Effector memory CD4-positive, alpha-beta T cell (primary cell): ENCODE measurements around the gene PPP1R12A.

ENCODE experiments used
- DNase-seq, 3 donors: peaks; one replicate each; pipeline ENCODE4 v3.0.0-alpha.2; 2020
- H3K27ac ChIP-seq: 2 replicates; pipeline ENCODE4 v1.7.0; 2013; ENCODE audit warnings: mild to moderate bottlenecking, low read length, moderate library complexity; ENCODE audit not compliant: insufficient read depth, poor library complexity, severe bottlenecking
- H3K27me3 ChIP-seq: replicated peaks from 2 replicates; pipeline ENCODE4 v1.7.0; 2013; ENCODE audit warnings: mild to moderate bottlenecking, low read length; ENCODE audit not compliant: insufficient read depth, control insufficient read depth, poor library complexity, severe bottlenecking
- H3K36me3 ChIP-seq: 2 replicates; pipeline ENCODE4 v1.7.0; 2013; ENCODE audit warnings: mild to moderate bottlenecking, low read length, moderate library complexity; ENCODE audit not compliant: control insufficient read depth, insufficient read depth
- H3K4me1 ChIP-seq: 2 replicates; pipeline ENCODE4 v1.7.0; 2013; ENCODE audit warnings: low read length, mild to moderate bottlenecking; ENCODE audit not compliant: control insufficient read depth, insufficient read depth, poor library complexity, severe bottlenecking
- H3K4me3 ChIP-seq: 2 replicates; pipeline ENCODE4 v1.7.0; 2013; ENCODE audit warnings: low read length, low read depth, mild to moderate bottlenecking; ENCODE audit not compliant: insufficient read depth, poor library complexity, severe bottlenecking
- H3K9me3 ChIP-seq: 2 replicates; pipeline ENCODE4 v1.7.0; 2013; ENCODE audit warnings: mild to moderate bottlenecking, low read length, moderate library complexity; ENCODE audit not compliant: control insufficient read depth

PPP1R12A gene

GRCh38 chr12:79938843-79939242 lies 3.9 kb upstream of the PPP1R12A start:
- no peak overlapping the region for H3K27ac ChIP-seq
- no peaks in the 10 kb centered on the region for H3K9me3 ChIP-seq
- no peak overlapping the region for H3K4me3 ChIP-seq
- no peaks in the 10 kb centered on the region for H3K4me1 ChIP-seq
- no peaks in the 10 kb centered on the region for H3K36me3 ChIP-seq
- H3K27me3 ChIP-seq = no peaks in the 10 kb centered on the region
- no peak for DNase-seq

GRCh38 chr12:79936670-79937069 lies 1.8 kb upstream of the PPP1R12A start:
- no peak overlapping the region for H3K27ac ChIP-seq
- no peaks in the 10 kb centered on the region for H3K36me3 ChIP-seq
- H3K4me1 ChIP-seq = peaks cover 5% of the 10 kb centered on the region
- H3K4me3 ChIP-seq = no peak overlapping the region
- no peaks in the 10 kb centered on the region for H3K9me3 ChIP-seq
- no peak for DNase-seq
- no peaks in the 10 kb centered on the region for H3K27me3 ChIP-seq

GRCh38 chr12:79935624-79936345 lies 888 bp upstream of the PPP1R12A start:
- Histone ChIP-seq H3K27ac (peak overlapping the region; percentile 92), H3K4me1 (peaks cover 8% of the 10 kb centered on the region), H3K4me3 (peak overlapping the region; percentile 96), H3K27me3 (no peaks in the 10 kb centered on the region), H3K36me3 (no peaks in the 10 kb centered on the region), H3K9me3 (no peaks in the 10 kb centered on the region)
- no peak for DNase-seq

GRCh38 chr12:79934281-79935020 lies 446 bp downstream of the PPP1R12A start:
- H3K27me3 ChIP-seq = no peaks in the 10 kb centered on the region
- H3K9me3 ChIP-seq = no peaks in the 10 kb centered on the region
- H3K4me3 ChIP-seq = peak overlapping the region; percentile 96
- peak; percentile 24 to 35 (median 34) for DNase-seq
- H3K36me3 ChIP-seq = no peaks in the 10 kb centered on the region
- peaks cover 8% of the 10 kb centered on the region for H3K4me1 ChIP-seq
- H3K27ac ChIP-seq = peak overlapping the region; percentile 92

GRCh38 chr12:79933532-79934264 lies 1.2 kb downstream of the PPP1R12A start:
- H3K4me1 ChIP-seq = peaks cover 12% of the 10 kb centered on the region
- peak in 1 of 3 donors; percentile 2 for DNase-seq
- no peaks in the 10 kb centered on the region for H3K9me3 ChIP-seq
- H3K27me3 ChIP-seq = no peaks in the 10 kb centered on the region
- H3K36me3 ChIP-seq = no peaks in the 10 kb centered on the region
- peak overlapping the region; percentile 96 for H3K4me3 ChIP-seq
- peak overlapping the region; percentile 92 for H3K27ac ChIP-seq

- H3K27ac ChIP-seq = peak overlapping the region; percentile 92
These were observed 1.9 kb downstream of the PPP1R12A start for GRCh38 chr12:79933043-79933442.

GRCh38 chr12:79932357-79932756 lies 2.5 kb downstream of the PPP1R12A start:
- no peaks in the 10 kb centered on the region for H3K9me3 ChIP-seq
- H3K36me3 ChIP-seq = no peaks in the 10 kb centered on the region
- H3K4me3 ChIP-seq = no peak overlapping the region
- DNase-seq = no peak
- H3K4me1 ChIP-seq = peaks cover 19% of the 10 kb centered on the region
- H3K27ac ChIP-seq = no peak overlapping the region
- no peaks in the 10 kb centered on the region for H3K27me3 ChIP-seq

More at GRCh38 chr12:79933043-79933442, 1.9 kb downstream of the PPP1R12A start:
- peak overlapping the region; percentile 96 for H3K4me3 ChIP-seq
- H3K4me1 ChIP-seq = peaks cover 14% of the 10 kb centered on the region
- no peaks in the 10 kb centered on the region for H3K9me3 ChIP-seq
- DNase-seq = no peak
- H3K27me3 ChIP-seq = no peaks in the 10 kb centered on the region
- no peaks in the 10 kb centered on the region for H3K36me3 ChIP-seq

GRCh38 chr12:79929065-79929464 lies 5.8 kb downstream of the PPP1R12A start:
- no peak for DNase-seq
- H3K4me1 ChIP-seq = peaks cover 24% of the 10 kb centered on the region
- H3K36me3 ChIP-seq = no peaks in the 10 kb centered on the region
- no peak overlapping the region for H3K4me3 ChIP-seq
- H3K27me3 ChIP-seq = no peaks in the 10 kb centered on the region
- no peak overlapping the region for H3K27ac ChIP-seq
- no peaks in the 10 kb centered on the region for H3K9me3 ChIP-seq

- Histone ChIP-seq H3K27me3 (no peaks in the 10 kb centered on the region), H3K27ac (peak overlapping the region; percentile 37), H3K4me3 (no peak overlapping the region), H3K4me1 (peaks cover 24% of the 10 kb centered on the region), H3K9me3 (no peaks in the 10 kb centered on the region), H3K36me3 (no peaks in the 10 kb centered on the region)
- DNase-seq = peak in 2 of 3 donors; percentile 24 to 30
These were observed 7.0 kb downstream of the PPP1R12A start for GRCh38 chr12:79927772-79928474.
